Measurements from ENCODE around the gene DSEL.

GRCh38 chr18:67514465-67514864, 2.1 kb downstream of the DSEL start:
- TF ChIP-seq CTCF (IDR thresholded peaks at IDR 0.05) (no peak), POLR2A (IDR thresholded peaks at IDR 0.05) (no peak)
